Liver (tissue), 3 donors: Measurements from ENCODE around the gene GARNL3.

Source experiments
- FOXA1 ChIP-seq: IDR thresholded peaks from 2 replicates; pipeline ENCODE4 v1.6.1; 2016; ENCODE audit warnings: antibody characterized with exemption
- GABPA ChIP-seq, 2 donors: IDR thresholded peaks in 1 of 2; conservative IDR thresholded peaks in 1 of 2; 2 replicates each; pipeline ENCODE4 v1.6.1; 2016; ENCODE audit warnings: antibody characterized with exemption in 2 of 2, mild to moderate bottlenecking in 1 of 2, moderate library complexity in 1 of 2
- JUND ChIP-seq, 2 donors: IDR thresholded peaks; 2 replicates each; pipeline ENCODE4 v1.6.1; 2016; ENCODE audit warnings: antibody characterized with exemption in 2 of 2
- NR2F2 ChIP-seq: IDR thresholded peaks from 2 replicates; pipeline ENCODE4 v1.6.1; 2016; ENCODE audit warnings: antibody characterized with exemption
- RAD21 ChIP-seq, 2 donors: IDR thresholded peaks; 2 replicates each; pipeline ENCODE4 v1.6.1; 2016; ENCODE audit warnings: antibody characterized with exemption in 2 of 2, mild to moderate bottlenecking in 2 of 2
- RXRA ChIP-seq, 2 donors: IDR thresholded peaks; 2 replicates each; pipeline ENCODE4 v1.6.1; 2017 to 2018; ENCODE audit warnings: antibody characterized with exemption in 2 of 2, mild to moderate bottlenecking in 1 of 2
- TAF1 ChIP-seq: conservative IDR thresholded peaks from 2 replicates; pipeline ENCODE4 v1.6.1; 2016; ENCODE audit warnings: antibody characterized with exemption, mild to moderate bottlenecking
- YY1 ChIP-seq: IDR thresholded peaks from 2 replicates; pipeline ENCODE4 v1.6.1; 2016; ENCODE audit warnings: antibody characterized with exemption, mild to moderate bottlenecking
- TF ChIP-seq, protein P1 (sequence below): fragments of 150-350 bp; IDR thresholded peaks from 2 replicates; pipeline ENCODE4 v1.5.1; 2017; ENCODE audit warnings: improper control_type of control experiment, low read depth, low read length; ENCODE audit not compliant: missing input control
- TF ChIP-seq, protein P2 (sequence below): IDR thresholded peaks from 2 replicates; pipeline ENCODE4 v1.6.1; 2016; ENCODE audit warnings: antibody characterized with exemption
- TF ChIP-seq, protein P3 (sequence below): IDR thresholded peaks from 2 replicates; pipeline ENCODE4 v1.6.1; 2016; ENCODE audit warnings: antibody characterized with exemption
- TF ChIP-seq, protein P4 (sequence below): IDR thresholded peaks from 2 replicates; pipeline ENCODE4 v1.6.1; 2016; ENCODE audit warnings: antibody characterized with exemption
- TF ChIP-seq, protein P5 (sequence below): IDR thresholded peaks from 2 replicates; pipeline ENCODE4 v1.6.1; 2016; ENCODE audit warnings: antibody characterized with exemption, mild to moderate bottlenecking
- donor health status: healthy.
- donor health status: healthy.

DNA sequence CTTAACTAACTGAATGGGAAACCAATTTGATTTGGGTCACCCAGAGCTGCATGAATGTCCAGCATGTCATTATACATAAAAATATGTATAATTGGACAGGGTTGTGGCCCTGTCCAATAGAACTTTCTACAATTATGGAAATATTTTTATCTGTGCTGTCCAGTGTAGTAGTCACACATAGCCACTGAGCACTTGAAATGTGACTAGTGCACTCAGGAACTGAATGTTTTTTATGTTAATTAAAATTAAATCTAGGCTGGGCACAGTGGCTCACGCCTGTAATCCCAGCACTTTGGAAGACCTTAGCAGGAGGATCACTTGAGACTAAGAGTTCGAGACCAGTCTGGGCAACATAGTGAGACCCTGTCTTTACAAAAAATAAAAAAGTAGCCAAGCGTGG, 18.6 kb downstream of the GARNL3 start:
- TF ChIP-seq, protein P1, sequence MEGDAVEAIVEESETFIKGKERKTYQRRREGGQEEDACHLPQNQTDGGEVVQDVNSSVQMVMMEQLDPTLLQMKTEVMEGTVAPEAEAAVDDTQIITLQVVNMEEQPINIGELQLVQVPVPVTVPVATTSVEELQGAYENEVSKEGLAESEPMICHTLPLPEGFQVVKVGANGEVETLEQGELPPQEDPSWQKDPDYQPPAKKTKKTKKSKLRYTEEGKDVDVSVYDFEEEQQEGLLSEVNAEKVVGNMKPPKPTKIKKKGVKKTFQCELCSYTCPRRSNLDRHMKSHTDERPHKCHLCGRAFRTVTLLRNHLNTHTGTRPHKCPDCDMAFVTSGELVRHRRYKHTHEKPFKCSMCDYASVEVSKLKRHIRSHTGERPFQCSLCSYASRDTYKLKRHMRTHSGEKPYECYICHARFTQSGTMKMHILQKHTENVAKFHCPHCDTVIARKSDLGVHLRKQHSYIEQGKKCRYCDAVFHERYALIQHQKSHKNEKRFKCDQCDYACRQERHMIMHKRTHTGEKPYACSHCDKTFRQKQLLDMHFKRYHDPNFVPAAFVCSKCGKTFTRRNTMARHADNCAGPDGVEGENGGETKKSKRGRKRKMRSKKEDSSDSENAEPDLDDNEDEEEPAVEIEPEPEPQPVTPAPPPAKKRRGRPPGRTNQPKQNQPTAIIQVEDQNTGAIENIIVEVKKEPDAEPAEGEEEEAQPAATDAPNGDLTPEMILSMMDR, result no peak
- TF ChIP-seq, protein P2, sequence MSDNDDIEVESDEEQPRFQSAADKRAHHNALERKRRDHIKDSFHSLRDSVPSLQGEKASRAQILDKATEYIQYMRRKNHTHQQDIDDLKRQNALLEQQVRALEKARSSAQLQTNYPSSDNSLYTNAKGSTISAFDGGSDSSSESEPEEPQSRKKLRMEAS, result no peak
- TF ChIP-seq JUND (IDR thresholded peaks at IDR 0.05) (no peak), YY1 (no peak), NR2F2 (no peak), RAD21 (IDR thresholded peaks at IDR 0.05) (no peak), TAF1 (no peak), RXRA (IDR thresholded peaks at IDR 0.05) (no peak), GABPA (IDR thresholded peaks at IDR 0.05 in 1 of 2, conservative IDR thresholded peaks at IDR 0.05 in 1 of 2) (no peak), FOXA1 (no peak)
- TF ChIP-seq, protein P3, sequence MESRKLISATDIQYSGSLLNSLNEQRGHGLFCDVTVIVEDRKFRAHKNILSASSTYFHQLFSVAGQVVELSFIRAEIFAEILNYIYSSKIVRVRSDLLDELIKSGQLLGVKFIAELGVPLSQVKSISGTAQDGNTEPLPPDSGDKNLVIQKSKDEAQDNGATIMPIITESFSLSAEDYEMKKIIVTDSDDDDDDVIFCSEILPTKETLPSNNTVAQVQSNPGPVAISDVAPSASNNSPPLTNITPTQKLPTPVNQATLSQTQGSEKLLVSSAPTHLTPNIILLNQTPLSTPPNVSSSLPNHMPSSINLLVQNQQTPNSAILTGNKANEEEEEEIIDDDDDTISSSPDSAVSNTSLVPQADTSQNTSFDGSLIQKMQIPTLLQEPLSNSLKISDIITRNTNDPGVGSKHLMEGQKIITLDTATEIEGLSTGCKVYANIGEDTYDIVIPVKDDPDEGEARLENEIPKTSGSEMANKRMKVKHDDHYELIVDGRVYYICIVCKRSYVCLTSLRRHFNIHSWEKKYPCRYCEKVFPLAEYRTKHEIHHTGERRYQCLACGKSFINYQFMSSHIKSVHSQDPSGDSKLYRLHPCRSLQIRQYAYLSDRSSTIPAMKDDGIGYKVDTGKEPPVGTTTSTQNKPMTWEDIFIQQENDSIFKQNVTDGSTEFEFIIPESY, result no peak
- TF ChIP-seq, protein P4, sequence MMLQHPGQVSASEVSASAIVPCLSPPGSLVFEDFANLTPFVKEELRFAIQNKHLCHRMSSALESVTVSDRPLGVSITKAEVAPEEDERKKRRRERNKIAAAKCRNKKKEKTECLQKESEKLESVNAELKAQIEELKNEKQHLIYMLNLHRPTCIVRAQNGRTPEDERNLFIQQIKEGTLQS, result no peak
- TF ChIP-seq, protein P5, sequence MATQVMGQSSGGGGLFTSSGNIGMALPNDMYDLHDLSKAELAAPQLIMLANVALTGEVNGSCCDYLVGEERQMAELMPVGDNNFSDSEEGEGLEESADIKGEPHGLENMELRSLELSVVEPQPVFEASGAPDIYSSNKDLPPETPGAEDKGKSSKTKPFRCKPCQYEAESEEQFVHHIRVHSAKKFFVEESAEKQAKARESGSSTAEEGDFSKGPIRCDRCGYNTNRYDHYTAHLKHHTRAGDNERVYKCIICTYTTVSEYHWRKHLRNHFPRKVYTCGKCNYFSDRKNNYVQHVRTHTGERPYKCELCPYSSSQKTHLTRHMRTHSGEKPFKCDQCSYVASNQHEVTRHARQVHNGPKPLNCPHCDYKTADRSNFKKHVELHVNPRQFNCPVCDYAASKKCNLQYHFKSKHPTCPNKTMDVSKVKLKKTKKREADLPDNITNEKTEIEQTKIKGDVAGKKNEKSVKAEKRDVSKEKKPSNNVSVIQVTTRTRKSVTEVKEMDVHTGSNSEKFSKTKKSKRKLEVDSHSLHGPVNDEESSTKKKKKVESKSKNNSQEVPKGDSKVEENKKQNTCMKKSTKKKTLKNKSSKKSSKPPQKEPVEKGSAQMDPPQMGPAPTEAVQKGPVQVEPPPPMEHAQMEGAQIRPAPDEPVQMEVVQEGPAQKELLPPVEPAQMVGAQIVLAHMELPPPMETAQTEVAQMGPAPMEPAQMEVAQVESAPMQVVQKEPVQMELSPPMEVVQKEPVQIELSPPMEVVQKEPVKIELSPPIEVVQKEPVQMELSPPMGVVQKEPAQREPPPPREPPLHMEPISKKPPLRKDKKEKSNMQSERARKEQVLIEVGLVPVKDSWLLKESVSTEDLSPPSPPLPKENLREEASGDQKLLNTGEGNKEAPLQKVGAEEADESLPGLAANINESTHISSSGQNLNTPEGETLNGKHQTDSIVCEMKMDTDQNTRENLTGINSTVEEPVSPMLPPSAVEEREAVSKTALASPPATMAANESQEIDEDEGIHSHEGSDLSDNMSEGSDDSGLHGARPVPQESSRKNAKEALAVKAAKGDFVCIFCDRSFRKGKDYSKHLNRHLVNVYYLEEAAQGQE, result no peak
